NCI-H1694 (cell line): ENCODE data around the gene RELL1.
A peak's percentile ranks its signal among the peaks of the same experiment; 100 is the strongest.

ENCODE experiments used
- DNase-seq: peaks from one replicate; lab custom pipeline; 2025; lab: John Stamatoyannopoulos, UW

The RELL1 gene

GRCh38 chr4:37686373-37687193 lies at the start of gene RELL1:
RELL1 (minus strand) TSS chr4:37686376; CDS start chr4:37686287, 89 bp downstream.
- DNase-seq: peak; percentile 98

- DNase-seq: no peak
These were observed 49.4 kb upstream of the RELL1 start for GRCh38 chr4:37735578-37735977.

- no peak for DNase-seq
These were observed 48.8 kb upstream of the RELL1 start for GRCh38 chr4:37734989-37735388.

GRCh38 chr4:37733240-37733867 lies 47.2 kb upstream of the RELL1 start:
- no peak for DNase-seq

GRCh38 chr4:37732526-37733186 lies 46.5 kb upstream of the RELL1 start:
- DNase-seq: no peak

- no peak for DNase-seq
These were observed 43.5 kb upstream of the RELL1 start for GRCh38 chr4:37729649-37730004.

GRCh38 chr4:37728064-37728463 lies 41.9 kb upstream of the RELL1 start:
- no peak for DNase-seq

- no peak for DNase-seq
These were observed 41.5 kb upstream of the RELL1 start for GRCh38 chr4:37727635-37728034.

- DNase-seq: no peak
These were observed 40.5 kb upstream of the RELL1 start for GRCh38 chr4:37726666-37727065.

GRCh38 chr4:37725718-37726117 lies 39.5 kb upstream of the RELL1 start:
- DNase-seq: no peak

- DNase-seq: no peak
These were observed 36.9 kb upstream of the RELL1 start for GRCh38 chr4:37723067-37723466.

- no peak for DNase-seq
These were observed 35.9 kb upstream of the RELL1 start for GRCh38 chr4:37721995-37722638.

- DNase-seq: no peak
These were observed 32.8 kb upstream of the RELL1 start for GRCh38 chr4:37719021-37719420.

GRCh38 chr4:37717576-37717975 lies 31.4 kb upstream of the RELL1 start:
- DNase-seq: no peak

GRCh38 chr4:37715889-37716402 lies 29.8 kb upstream of the RELL1 start:
- DNase-seq: peak; percentile 10

- DNase-seq: no peak
These were observed 24.3 kb upstream of the RELL1 start for GRCh38 chr4:37710491-37710890.

- DNase-seq: no peak
These were observed 19.9 kb upstream of the RELL1 start for GRCh38 chr4:37706032-37706431.

- DNase-seq: no peak
These were observed 19.4 kb upstream of the RELL1 start for GRCh38 chr4:37705571-37705970.

- DNase-seq: no peak
These were observed 13.8 kb upstream of the RELL1 start for GRCh38 chr4:37699868-37700481.

GRCh38 chr4:37697566-37697965 lies 11.4 kb upstream of the RELL1 start:
- no peak for DNase-seq

GRCh38 chr4:37693450-37694190 lies 7.4 kb upstream of the RELL1 start:
- no peak for DNase-seq
